GM21381 (cell line): ENCODE data around the gene FGF21.

Source experiments
- ATAC-seq: cut with Tn5 transposase; IDR thresholded peaks from one replicate; pipeline ENCODE4 v1.9.1; 2021; ENCODE audit warnings: mild to moderate bottlenecking, moderate library complexity; ENCODE audit not compliant: unreplicated experiment

FGF21 gene

GRCh38 chr19:48728911-48729664, 26.2 kb upstream of the FGF21 start:
- no peak for ATAC-seq

- ATAC-seq, result no peak
These were observed 23.9 kb upstream of the FGF21 start for GRCh38 chr19:48731452-48731851.

GRCh38 chr19:48734625-48735024, 20.7 kb upstream of the FGF21 start:
- no peak for ATAC-seq

GRCh38 chr19:48735031-48735615, 20.2 kb upstream of the FGF21 start:
- no peak for ATAC-seq

- ATAC-seq, result no peak
These were observed 17.8 kb upstream of the FGF21 start for GRCh38 chr19:48737360-48737998.

- peak; percentile 79 for ATAC-seq
These were observed 16.5 kb upstream of the FGF21 start for GRCh38 chr19:48738557-48739403.

GRCh38 chr19:48739404-48740163, 15.7 kb upstream of the FGF21 start:
- no peak for ATAC-seq

GRCh38 chr19:48740164-48740972, 15.0 kb upstream of the FGF21 start, which contains the start of gene RASIP1:
RASIP1 (minus strand) TSS chr19:48740610; CDS start chr19:48740282, 328 bp downstream.
- no peak for ATAC-seq

- no peak for ATAC-seq
These were observed 14.0 kb upstream of the FGF21 start for GRCh38 chr19:48741129-48741999.

- ATAC-seq, result no peak
These were observed 13.2 kb upstream of the FGF21 start for GRCh38 chr19:48742096-48742495.

- no peak for ATAC-seq
These were observed 9.9 kb upstream of the FGF21 start for GRCh38 chr19:48745208-48745995.

- no peak for ATAC-seq
These were observed 9.2 kb upstream of the FGF21 start for GRCh38 chr19:48746110-48746509.

GRCh38 chr19:48746738-48747575, 8.4 kb upstream of the FGF21 start, which contains the start of gene IZUMO1:
IZUMO1 (minus strand) TSS chr19:48746909; CDS start chr19:48745859, 1,050 bp downstream.
- no peak for ATAC-seq

- no peak for ATAC-seq
These were observed 5.6 kb upstream of the FGF21 start for GRCh38 chr19:48749571-48750198.

GRCh38 chr19:48750351-48750750, 5.0 kb upstream of the FGF21 start:
- no peak for ATAC-seq

- no peak for ATAC-seq
These were observed 4.4 kb upstream of the FGF21 start for GRCh38 chr19:48750771-48751504.
